Measurements from ENCODE around the gene ETV5.

- TF ChIP-seq, protein P1, sequence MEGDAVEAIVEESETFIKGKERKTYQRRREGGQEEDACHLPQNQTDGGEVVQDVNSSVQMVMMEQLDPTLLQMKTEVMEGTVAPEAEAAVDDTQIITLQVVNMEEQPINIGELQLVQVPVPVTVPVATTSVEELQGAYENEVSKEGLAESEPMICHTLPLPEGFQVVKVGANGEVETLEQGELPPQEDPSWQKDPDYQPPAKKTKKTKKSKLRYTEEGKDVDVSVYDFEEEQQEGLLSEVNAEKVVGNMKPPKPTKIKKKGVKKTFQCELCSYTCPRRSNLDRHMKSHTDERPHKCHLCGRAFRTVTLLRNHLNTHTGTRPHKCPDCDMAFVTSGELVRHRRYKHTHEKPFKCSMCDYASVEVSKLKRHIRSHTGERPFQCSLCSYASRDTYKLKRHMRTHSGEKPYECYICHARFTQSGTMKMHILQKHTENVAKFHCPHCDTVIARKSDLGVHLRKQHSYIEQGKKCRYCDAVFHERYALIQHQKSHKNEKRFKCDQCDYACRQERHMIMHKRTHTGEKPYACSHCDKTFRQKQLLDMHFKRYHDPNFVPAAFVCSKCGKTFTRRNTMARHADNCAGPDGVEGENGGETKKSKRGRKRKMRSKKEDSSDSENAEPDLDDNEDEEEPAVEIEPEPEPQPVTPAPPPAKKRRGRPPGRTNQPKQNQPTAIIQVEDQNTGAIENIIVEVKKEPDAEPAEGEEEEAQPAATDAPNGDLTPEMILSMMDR (IDR thresholded peaks at IDR 0.05) = no peak
- TF ChIP-seq POLR2A (IDR thresholded peaks at IDR 0.05; ENCODE audit: low read depth) (no peak), POLR2AphosphoS5 (IDR thresholded peaks at IDR 0.05) (no peak), EP300 (IDR thresholded peaks at IDR 0.05) (no peak)
Observed at GRCh38 chr3:186024210-186024609, 84.7 kb downstream of the ETV5 start.
